Measurements from ENCODE around the gene NUDC. TPM values are rescaled to one million over a fixed set of nuclear protein-coding genes. Genes with fewer than 3 reads are reported as not detected.
"Not testable (repeated sequence)": the region's sequence is repeated elsewhere in the genome, so short reads cannot be mapped to it uniquely, and the experiment has no call there.

The NUDC gene
- 10 to 100 TPM; 25.6 to 42.5 (median 31.5) TPM for total RNA-seq
- 10 to 100 TPM; 42.8 to 54.1 TPM for polyA plus RNA-seq

DNA sequence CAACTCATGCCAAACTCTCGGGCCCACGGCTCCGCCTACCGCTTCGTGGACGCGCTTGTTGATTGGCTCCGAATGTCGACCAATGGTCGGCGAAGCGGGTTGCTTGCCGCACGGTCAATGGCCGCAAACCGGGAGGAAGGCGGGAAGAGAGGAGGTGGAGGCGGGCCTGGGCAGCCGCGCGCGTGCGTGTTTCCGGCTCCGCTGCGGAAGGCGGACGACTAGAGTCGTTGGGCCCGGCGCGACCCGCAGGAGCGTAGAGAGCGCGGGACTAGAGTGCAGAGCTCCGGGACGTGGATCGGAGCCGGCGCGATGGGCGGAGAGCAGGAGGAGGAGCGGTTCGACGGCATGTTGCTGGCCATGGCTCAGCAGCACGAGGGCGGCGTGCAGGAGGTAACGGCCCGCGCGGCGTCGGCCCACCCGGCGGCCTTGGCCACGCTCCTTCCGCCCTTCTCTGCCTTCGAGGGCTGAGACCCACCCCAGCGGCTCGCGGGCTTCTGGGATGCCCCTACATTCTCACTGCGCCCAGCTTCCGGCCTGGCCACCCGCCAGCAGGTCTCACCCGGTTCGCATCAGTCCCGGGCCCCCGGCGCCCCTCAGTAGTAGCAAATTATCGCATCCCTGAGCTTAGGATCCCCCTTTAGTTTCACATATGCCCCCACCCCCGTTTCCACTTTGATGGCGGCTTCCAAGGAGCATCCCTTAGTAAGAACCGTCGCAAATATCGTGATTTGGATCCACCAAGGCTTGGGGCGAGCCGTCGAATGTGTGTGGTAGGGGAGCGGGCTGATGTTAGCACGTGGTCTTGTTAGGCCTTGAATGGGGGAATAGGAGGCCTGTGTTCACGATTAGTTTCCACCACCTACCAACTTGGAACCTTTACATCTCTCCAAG is at the start of gene NUDC:
Gene NUDC (plus strand): TSS at position 204 of the 891 bp plus-strand sequence. CDS start 106 bp downstream, at position 310.
- ATAC-seq: peak; percentile 95 to 98 (median 97)
- H3K36me3 ChIP-seq: peaks cover 3 to 24% (median 8%) of the 10 kb centered on the region in 3 donors
- WGBS, 2 donors: 0% methylated on average over 64 to 83 of the region's 83 CpGs
- peak; percentile 94 to 99 (median 97) for DNase-seq
- FAIRE-seq: peak; percentile 88
- no peak for TF ChIP-seq CTCF (IDR thresholded peaks at IDR 0.05)
- H3K4me3 ChIP-seq: peak within 1 kb of the TSS; percentile 77 to 97 (median 88)
- no peaks in the 10 kb centered on the region for H3K9me3 ChIP-seq
- peak within 1 kb of the TSS; percentile 85 to 97 (median 90) for H3K27ac ChIP-seq
- H3K4me1 ChIP-seq: peaks cover 13 to 17% (median 16%) of the 10 kb centered on the region in 3 donors
- no peaks in the 10 kb centered on the region for H3K27me3 ChIP-seq
- intact Hi-C loops (cut with DNase I): no loop called here

DNA sequence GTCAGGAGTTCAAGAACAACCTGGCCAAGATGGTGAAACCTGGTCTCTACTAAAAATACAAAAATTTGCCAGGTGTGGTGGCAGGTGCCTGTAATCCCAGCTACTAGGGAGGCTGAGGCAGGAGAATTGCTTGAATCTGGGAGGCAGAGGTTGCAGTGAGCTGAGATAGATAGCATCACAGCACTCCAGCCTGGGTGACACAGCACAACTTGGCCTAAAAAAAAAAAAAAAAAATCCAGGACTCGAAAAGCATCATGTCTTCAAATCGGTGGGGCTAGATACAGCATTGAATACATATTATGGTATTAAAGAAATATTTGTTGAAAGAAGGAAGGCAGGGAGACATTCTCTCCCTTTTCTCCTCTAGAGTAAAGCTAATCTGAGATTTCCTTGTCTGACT is 48.4 kb upstream of the NUDC start:
- H3K4me1 ChIP-seq; intact Hi-C loops (cut with DNase I); ATAC-seq; H3K4me3 ChIP-seq; FAIRE-seq; H3K36me3 ChIP-seq; H3K27ac ChIP-seq; DNase-seq; H3K27me3 ChIP-seq; H3K9me3 ChIP-seq: not testable (repeated sequence)
- WGBS, 2 donors: 69% methylated on average over 2 of the region's 2 CpGs

GRCh38 chr1:26874896-26875295 is 46.6 kb upstream of the NUDC start:
- ATAC-seq: no peak
- DNase-seq: no peak
- peaks cover 0 to 5% (median 5%) of the 10 kb centered on the region in 3 donors for H3K36me3 ChIP-seq
- H3K4me1 ChIP-seq: no peaks in the 10 kb centered on the region
- H3K4me3 ChIP-seq: no peak overlapping the region
- no peak for TF ChIP-seq CTCF (IDR thresholded peaks at IDR 0.05)
- intact Hi-C loops (cut with DNase I): no loop called here
- H3K9me3 ChIP-seq: no peaks in the 10 kb centered on the region
- WGBS, 2 donors: 63 to 78% methylated on average over 4 of the region's 4 CpGs
- no peak for FAIRE-seq
- no peaks in the 10 kb centered on the region for H3K27me3 ChIP-seq
- H3K27ac ChIP-seq: no peak overlapping the region

DNA sequence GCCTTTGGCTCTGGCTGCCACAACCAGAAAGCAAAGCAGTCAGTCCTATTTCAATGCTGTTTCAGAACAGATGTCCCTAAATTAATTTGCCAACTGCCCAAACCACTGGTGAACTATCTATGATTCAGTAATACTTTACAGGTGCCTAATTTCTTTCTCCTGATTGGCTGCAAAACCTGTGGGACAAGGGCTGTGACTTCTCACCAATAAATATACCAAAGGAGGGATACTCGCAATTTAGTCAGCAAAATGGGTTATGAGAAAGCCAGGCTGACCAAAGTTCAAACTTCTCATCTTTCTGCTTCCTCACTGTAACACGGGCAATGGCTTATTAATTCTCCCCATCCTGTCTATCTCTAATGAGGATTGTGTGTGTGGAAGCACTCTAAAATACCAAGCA is 44.2 kb upstream of the NUDC start:
- no peak for TF ChIP-seq CTCF (IDR thresholded peaks at IDR 0.05)
- no peak overlapping the region for H3K27ac ChIP-seq
- intact Hi-C loops (cut with DNase I): no loop called here
- H3K4me1 ChIP-seq: no peaks in the 10 kb centered on the region
- no peaks in the 10 kb centered on the region for H3K27me3 ChIP-seq
- 72% methylated on average over 2 of the region's 2 CpGs for WGBS, 2 donors
- ATAC-seq (no peak), DNase-seq (no peak), FAIRE-seq (no peak)
- no peak overlapping the region for H3K4me3 ChIP-seq
- peaks cover 0 to 22% (median 17%) of the 10 kb centered on the region in 3 donors for H3K36me3 ChIP-seq
- no peaks in the 10 kb centered on the region for H3K9me3 ChIP-seq

- Histone ChIP-seq H3K9me3 (no peaks in the 10 kb centered on the region), H3K27ac (no peak overlapping the region), H3K4me3 (no peak overlapping the region), H3K36me3 (peaks cover 8 to 42% (median 41%) of the 10 kb centered on the region in 3 donors), H3K4me1 (no peaks in the 10 kb centered on the region), H3K27me3 (no peaks in the 10 kb centered on the region)
- DNase-seq: no peak
- no peak for FAIRE-seq
- no peak for ATAC-seq
- WGBS, 2 donors: 95 to 97% methylated on average over 4 of the region's 4 CpGs
- no peak for TF ChIP-seq CTCF (IDR thresholded peaks at IDR 0.05)
- intact Hi-C loops (cut with DNase I): loop anchor here in 1 of 3 donors (5.0 kb wide), 1 partner anchor 277 kb away; no protein-coding TSS in a partner anchor
Measured at GRCh38 chr1:26879793-26880192, 41.8 kb upstream of the NUDC start.

- H3K9me3 ChIP-seq, FAIRE-seq, H3K4me3 ChIP-seq, H3K27me3 ChIP-seq, ATAC-seq, H3K27ac ChIP-seq, DNase-seq, H3K4me1 ChIP-seq: not testable (repeated sequence)
- intact Hi-C loops (cut with DNase I): loop anchor here in 1 of 3 donors (5.0 kb wide), 1 partner anchor 279 kb away; no protein-coding TSS in a partner anchor
- peaks cover 13 to 58% (median 53%) of the 10 kb centered on the region in 3 donors for H3K36me3 ChIP-seq
- WGBS, 2 donors: 70 to 72% methylated on average over 6 of the region's 6 CpGs
Measured at GRCh38 chr1:26881611-26882010, 39.9 kb upstream of the NUDC start.
